HG02610 (cell line): ENCODE measurements around the gene ZNF133.
"Not testable (repeated sequence)": the region's sequence is repeated elsewhere in the genome, so short reads cannot be mapped to it uniquely, and the experiment has no call there.

Experiments used
- ATAC-seq: cut with Tn5 transposase; IDR thresholded peaks from one replicate; pipeline ENCODE4 v1.9.1; 2021; ENCODE audit warnings: mild to moderate bottlenecking, moderate library complexity; ENCODE audit not compliant: unreplicated experiment

The ZNF133 gene

DNA sequence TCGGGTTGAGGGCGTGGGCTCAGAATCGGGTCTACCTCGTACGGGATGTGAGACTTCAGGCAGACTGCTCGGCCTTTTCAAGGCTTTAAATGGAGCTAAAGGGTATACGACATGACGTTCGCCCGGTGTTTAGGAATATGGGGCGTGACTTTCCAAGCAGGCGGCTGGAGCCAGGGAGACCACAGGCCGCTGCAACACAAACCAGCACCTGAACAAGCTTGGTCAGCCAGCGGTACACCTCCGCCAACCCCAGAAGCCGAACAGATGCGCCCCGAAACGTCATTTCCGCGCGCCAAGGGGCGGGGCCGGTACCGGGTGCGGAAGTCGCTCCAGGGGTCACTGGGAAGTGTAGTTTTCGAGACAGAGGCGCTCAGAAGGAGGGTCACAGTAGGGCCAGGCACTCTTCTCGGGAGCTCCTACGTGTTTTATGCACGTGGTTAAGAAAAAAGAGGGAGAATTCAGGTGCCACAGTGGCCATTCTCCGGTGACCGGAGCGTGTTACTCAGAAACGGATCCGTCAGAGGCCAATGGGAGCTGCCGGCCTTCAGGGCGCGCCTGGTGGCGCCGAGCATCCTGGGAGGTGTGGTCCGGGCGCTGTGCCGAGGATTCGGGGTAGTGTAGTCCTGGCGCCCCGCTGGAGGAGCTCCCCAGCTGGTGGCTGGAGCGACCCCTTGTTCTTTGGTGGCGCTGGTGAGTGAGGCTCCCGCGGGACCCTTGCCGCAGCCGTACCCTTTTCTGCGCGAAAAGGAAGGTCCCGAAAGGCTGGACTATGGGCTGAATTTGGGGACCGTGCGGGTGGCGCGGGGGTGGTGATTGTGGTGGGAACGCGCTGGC is at the start of gene ZNF133:
Gene ZNF133, plus strand, starts transcription at position 613 of the 834 bp plus-strand sequence. CDS start 17,160 bp downstream, outside the sequence.
- peak; percentile 95 for ATAC-seq

DNA sequence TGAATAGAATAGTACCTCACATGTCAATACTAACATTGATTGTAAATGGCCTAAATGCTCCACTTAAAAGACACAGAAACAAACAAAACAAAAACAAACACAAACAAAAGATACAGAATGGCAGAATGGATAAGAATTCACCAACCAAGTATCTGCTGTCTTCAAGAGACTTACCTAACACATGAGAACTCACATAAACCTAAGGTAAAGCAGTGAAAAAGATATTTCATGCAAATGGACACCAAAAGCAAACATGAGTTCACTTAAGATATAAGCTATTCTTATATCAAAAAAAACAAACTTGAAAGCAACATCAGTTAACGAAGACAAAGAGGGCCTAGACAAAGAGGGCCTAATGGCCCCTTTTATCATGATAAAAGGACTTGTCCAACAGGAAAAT is 47.3 kb upstream of the ZNF133 start:
- ATAC-seq: no peak

DNA sequence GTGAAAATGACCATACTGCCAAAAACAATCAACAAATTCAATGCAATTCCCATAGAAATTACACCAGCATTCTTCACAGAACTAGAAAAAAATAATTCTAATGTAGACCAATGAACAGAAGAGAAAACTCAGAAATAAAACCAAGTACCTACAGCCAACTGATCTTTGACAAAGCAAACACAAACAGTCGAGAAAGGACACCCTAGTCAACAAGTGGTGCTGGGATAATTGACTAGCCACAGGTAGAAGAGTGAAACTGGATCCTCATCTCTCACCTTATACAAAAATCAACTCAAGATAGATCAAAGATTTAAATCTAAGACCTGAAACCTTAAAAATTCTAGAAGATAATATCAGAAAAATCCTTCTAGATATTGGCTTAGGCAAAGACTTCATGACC is 44.5 kb upstream of the ZNF133 start:
- ATAC-seq: no peak

- ATAC-seq: not testable (repeated sequence)
Measured at GRCh38 chr20:18248545-18248944, 39.8 kb upstream of the ZNF133 start.

DNA sequence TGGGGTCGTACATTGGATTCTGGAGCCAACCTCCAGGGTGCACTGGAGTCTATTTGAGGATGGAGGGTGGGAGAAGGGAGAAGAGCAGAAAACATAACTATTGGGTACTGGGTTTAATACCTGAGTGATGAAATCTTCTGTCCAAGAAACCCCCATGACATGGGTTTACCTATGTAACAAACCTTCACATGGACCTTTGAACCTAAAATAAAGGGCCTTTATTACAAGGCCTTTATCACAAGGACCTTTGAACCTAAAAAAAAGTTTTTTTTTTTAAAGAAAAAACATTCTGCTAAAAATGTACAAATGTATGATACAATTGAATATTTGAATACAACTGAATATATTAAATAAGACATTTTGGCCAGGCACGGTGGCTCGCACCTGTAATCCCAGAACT is 38.1 kb upstream of the ZNF133 start:
- ATAC-seq: no peak

DNA sequence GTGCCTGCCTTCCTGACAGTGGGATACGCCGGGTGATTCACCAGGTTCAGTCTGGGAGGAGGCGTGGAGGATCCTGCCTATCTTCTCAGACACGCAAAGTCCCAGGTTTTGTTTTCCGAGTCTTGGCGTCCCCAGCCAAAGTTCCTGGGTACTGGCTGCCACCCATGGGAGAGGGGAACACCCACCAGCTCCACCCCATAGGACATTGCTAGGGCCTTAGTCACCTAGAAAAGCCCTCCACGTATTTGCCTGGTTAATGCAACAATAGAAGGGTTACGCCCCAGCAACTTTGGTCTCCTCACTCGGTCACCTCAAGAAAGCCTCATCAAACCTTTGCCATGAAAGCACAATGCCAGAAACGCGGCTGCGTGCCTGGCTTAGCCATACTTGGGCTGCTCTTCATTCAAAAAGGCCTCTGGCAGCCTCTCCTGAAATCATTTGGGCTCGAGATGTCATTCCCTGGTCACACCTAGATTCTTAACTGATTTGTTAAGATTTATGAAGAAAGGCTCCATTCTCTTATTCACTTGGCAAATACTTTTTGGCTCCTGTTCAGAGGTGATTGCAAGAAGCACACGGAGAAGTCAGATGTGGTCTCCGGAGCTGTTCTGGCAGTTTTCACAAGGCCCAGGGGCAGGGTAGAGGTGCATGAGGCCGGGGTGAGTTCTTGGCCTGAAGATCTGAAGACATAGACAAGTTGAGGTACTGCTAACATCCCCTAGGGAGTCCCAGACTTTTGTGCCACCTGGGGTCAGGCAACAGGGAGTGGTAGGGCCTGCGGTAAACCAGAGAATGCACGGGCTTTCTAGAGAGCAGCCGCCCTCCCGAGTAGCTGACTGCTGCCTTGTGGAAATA is 35.5 kb upstream of the ZNF133 start:
- no peak for ATAC-seq

- ATAC-seq: no peak
Measured at GRCh38 chr20:18254615-18255014, 33.7 kb upstream of the ZNF133 start.

- no peak for ATAC-seq
Measured at GRCh38 chr20:18255526-18255925, 32.8 kb upstream of the ZNF133 start.

- ATAC-seq: no peak
Measured at GRCh38 chr20:18256440-18257090, 31.8 kb upstream of the ZNF133 start.

DNA sequence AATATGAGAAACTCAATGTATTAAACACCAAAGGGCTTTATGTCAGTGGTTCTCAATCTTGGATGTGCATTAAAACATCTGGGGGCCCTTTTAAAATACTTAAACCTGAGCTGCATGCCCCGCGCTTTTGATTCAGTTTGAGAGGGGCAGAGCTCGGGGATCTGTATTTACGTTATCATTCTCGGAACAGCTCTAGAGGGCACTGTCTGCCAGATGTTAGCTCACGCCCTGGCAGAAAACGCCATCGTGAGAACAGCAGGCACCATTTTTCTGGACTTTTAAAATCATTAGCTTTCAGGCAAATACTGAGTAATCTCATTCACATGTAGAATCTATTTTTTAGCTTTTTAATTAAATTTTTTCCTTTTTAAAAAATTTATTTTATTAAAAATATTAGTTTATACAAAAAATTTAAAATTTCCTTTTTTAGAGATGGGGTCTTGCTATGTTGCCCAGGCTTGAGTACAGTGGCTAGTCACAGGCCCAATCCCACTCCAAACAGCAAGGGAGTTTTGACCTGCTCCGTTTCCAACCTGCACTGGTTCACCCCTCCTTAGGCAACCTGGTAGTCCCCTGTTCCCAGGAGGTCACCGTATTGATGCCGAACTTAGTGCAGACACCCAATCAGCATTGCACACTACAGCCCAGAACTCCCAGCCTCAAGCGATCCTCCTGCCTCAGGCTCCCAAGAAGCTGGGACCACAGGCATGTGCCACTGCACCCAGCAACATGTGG is 30.0 kb upstream of the ZNF133 start:
- ATAC-seq: no peak

DNA sequence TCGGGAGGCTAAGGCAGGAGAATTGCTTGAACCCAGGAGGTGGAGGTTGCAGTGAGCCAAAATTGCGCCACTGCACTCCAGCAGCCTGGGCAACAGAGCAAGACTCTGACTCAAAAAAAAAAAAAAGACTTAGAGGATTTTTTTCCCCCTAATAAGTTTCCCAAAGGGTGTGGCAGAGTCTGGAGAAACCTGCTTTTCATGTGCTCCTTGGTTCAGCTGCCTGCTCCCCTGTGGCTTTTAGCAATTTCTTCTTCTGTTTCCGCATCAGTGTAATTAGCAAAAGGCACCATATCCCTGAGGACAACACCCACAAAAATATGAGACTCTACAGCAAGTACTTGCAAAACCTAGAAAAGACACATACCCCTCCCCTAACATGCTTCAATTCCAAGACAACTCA is 28.6 kb upstream of the ZNF133 start:
- ATAC-seq: no peak

DNA sequence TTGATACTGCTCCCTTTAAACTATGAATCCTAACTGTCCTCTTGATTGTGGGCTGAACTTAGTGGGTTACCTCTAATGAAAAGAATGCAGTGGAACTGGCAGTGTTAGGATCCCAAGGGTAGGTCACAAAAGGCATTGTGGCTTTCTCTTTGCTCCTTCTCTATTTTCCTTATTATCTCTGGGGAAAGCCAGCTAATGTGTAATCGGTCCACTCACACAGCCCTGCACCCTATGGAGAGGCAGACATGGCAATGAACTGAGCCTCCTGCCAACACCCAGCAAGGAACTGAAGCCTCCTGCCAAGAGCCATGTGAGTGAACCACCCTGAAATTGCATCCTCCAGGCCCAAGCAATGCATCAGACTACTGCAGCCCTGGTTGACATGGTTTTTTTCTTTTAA is 24.6 kb upstream of the ZNF133 start:
- no peak for ATAC-seq

DNA sequence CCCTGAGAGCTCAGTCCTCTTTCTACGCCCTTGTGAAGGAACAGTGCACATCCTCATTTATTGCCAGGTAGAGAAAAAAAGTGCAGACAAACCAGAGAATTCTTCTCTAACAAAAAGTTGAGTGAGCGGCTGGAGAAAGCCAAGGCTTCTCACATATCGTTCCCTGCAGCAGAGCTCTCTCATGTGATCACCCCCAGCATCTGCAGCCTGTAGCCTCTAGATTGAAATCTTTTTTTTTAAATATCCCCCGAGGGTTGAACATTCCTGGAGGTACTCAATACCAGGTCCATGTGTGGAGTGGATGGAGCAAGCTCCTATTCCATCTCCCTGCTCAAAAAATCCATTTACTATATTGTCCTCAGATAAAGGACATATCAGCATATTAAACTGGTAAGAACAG is 22.9 kb upstream of the ZNF133 start:
- ATAC-seq: no peak

- ATAC-seq: no peak
Measured at GRCh38 chr20:18266282-18266681, 22.0 kb upstream of the ZNF133 start.

DNA sequence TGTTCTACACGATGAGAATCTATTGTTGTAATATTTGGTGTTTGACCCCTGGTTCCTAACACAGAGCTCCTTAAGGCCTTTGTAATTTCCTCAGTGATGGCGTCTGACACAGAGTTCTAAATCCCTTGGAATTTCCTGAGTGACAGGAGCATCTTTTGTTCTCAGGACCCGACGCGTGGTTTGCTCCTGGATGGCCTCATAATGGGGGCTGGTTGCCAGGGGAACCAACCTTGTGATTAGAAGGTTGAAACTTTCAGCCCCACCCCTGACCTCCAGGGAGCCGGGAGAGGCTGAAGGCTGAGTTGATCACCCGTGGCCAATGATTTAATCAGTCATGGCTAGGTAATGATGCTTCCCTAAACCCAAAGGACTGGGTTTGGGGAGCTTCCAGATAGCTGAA is 20.5 kb upstream of the ZNF133 start:
- ATAC-seq: no peak

- ATAC-seq: no peak
Measured at GRCh38 chr20:18271160-18271559, 17.2 kb upstream of the ZNF133 start.

DNA sequence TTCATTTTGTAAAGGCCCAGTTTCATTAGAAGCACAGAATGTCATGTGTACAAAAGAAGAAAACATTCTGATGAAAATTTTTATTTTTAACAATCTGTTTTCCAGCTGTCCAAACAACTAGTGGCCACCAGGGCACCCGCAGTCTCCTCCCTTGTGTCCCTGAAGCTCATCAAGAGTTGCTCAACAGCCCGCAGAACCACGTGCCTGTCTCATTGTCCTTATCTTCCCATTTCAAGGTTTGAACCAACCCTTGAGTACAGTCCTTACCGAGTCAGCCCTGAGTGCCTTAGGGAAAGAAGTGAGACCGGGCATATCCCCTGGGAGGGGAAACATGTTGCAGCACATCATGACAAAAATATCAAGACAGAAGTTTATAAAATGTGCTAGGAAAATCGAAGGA is 15.9 kb upstream of the ZNF133 start:
- no peak for ATAC-seq

- no peak for ATAC-seq
Measured at GRCh38 chr20:18273738-18274137, 14.6 kb upstream of the ZNF133 start.

DNA sequence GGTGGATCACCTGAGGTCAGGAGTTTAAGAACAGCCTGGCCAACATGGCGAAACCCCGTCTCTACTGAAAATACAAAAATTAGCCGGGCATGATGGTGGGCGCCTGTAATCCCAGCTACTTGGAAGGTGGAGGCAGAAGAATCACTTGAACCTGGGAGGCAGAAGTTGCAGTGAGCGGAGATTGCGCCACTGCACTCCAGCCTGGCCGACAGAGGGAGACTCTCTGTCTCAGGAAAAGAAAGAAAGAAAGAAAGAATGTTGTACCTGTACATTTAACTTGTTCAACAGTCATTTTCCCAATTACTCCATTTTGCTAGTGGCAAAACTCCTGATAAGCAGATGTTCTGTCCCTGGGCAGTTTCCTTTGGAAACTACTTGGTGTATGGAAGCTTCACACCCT is 12.4 kb upstream of the ZNF133 start:
- not testable (repeated sequence) for ATAC-seq

DNA sequence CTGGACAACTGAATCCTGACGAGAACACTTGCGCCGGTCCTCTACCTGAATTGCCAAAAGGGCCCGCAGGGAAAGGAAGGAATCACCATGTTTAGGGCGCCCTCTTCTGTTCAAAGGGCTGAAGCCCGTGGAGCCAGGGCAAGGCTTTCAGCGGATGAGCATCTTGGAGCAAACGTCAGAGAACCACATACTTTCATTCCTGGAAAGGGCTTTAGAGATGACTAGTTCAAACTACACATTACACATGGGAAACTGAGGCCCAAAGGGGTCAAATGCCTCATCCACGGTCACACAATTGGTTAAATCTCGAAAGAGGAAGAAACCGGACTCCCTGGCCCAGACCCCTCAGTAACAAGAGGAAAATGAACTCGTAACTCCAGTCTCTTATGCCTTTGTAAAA is 11.5 kb upstream of the ZNF133 start:
- ATAC-seq: no peak

- ATAC-seq: no peak
Measured at GRCh38 chr20:18279242-18279641, 9.1 kb upstream of the ZNF133 start.
